ENCODE measurements around the gene DNAJA2. TPM values are rescaled to one million over a fixed set of nuclear protein-coding genes. Genes with fewer than 3 reads are reported as not detected.

DNAJA2 gene
- polyA plus RNA-seq, 1 donor (not counting 4 experiments of a cell fraction or from before 2014, with no cell fraction given) = 36.3 TPM

- H3K9me3 ChIP-seq (ENCODE audit: control insufficient read depth, low read depth, low read length) = no peaks in the 10 kb centered on the region
- FAIRE-seq = no peak
- no peak overlapping the region for H3K4me3 ChIP-seq (ENCODE audit: control insufficient read depth in 2 of 3, extremely low read depth in 1 of 3, insufficient read depth in 2 of 3, low read depth in 1 of 3, low read length in 3 of 3)
- TF ChIP-seq, protein P1, sequence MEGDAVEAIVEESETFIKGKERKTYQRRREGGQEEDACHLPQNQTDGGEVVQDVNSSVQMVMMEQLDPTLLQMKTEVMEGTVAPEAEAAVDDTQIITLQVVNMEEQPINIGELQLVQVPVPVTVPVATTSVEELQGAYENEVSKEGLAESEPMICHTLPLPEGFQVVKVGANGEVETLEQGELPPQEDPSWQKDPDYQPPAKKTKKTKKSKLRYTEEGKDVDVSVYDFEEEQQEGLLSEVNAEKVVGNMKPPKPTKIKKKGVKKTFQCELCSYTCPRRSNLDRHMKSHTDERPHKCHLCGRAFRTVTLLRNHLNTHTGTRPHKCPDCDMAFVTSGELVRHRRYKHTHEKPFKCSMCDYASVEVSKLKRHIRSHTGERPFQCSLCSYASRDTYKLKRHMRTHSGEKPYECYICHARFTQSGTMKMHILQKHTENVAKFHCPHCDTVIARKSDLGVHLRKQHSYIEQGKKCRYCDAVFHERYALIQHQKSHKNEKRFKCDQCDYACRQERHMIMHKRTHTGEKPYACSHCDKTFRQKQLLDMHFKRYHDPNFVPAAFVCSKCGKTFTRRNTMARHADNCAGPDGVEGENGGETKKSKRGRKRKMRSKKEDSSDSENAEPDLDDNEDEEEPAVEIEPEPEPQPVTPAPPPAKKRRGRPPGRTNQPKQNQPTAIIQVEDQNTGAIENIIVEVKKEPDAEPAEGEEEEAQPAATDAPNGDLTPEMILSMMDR (optimal IDR thresholded peaks at IDR 0.05 in 1 of 3, IDR thresholded peaks at IDR 0.05 in 1 of 3, conservative IDR thresholded peaks at IDR 0.05 in 1 of 3; ENCODE audit: extremely low read depth in 1 of 3, insufficient read depth in 2 of 3, low read length in 3 of 3) = no peak
- no peak for TF ChIP-seq EZH2 (IDR thresholded peaks at IDR 0.05; ENCODE audit: low read length)
- H3K9ac ChIP-seq (ENCODE audit: control insufficient read depth, extremely low read depth, insufficient read depth, low read length) = no peak overlapping the region
- H3K36me3 ChIP-seq (ENCODE audit: control insufficient read depth in 2 of 2, extremely low read depth in 1 of 2, insufficient read depth in 2 of 2, low read length in 2 of 2) = no peaks in the 10 kb centered on the region
- H3K79me2 ChIP-seq (ENCODE audit: control insufficient read depth, insufficient read depth, low read length) = no peaks in the 10 kb centered on the region
- H3K27ac ChIP-seq (ENCODE audit: control insufficient read depth, insufficient read depth, low read length) = no peak overlapping the region
- H4K20me1 ChIP-seq (ENCODE audit: control insufficient read depth, extremely low read depth, insufficient read depth, low read length) = no peaks in the 10 kb centered on the region
- no peaks in the 10 kb centered on the region for H3K4me1 ChIP-seq (ENCODE audit: control insufficient read depth, extremely low read depth, insufficient read depth, low read length)
- no peak overlapping the region for H3K4me2 ChIP-seq (ENCODE audit: control insufficient read depth, extremely low read depth, insufficient read depth, low read depth, low read length)
- dilution Hi-C loops (cut with MboI; ENCODE audit: extremely low pct_ligation_motif_present, low sequenced_read_pairs) = no loop called here
- no peaks in the 10 kb centered on the region for H3K9me1 ChIP-seq (ENCODE audit: control insufficient read depth, extremely low read depth, insufficient read depth, low read length)
- DNase-seq (ENCODE audit: low read depth, low spot score) = no peak
- H2AFZ ChIP-seq (ENCODE audit: control insufficient read depth, low read length) = no peak overlapping the region
- peaks cover 2% of the 10 kb centered on the region for H3K27me3 ChIP-seq (ENCODE audit: control insufficient read depth, extremely low read depth, insufficient read depth, low read length)
These were observed 43.2 kb upstream of the DNAJA2 start for GRCh38 chr16:47016700-47017133.

GRCh38 chr16:47013910-47014309 lies 40.4 kb upstream of the DNAJA2 start:
- Histone ChIP-seq H3K9ac (ENCODE audit: control insufficient read depth, extremely low read depth, insufficient read depth, low read length) (no peak overlapping the region), H2AFZ (ENCODE audit: control insufficient read depth, low read length) (no peak overlapping the region), H3K9me3 (ENCODE audit: control insufficient read depth, low read depth, low read length) (no peaks in the 10 kb centered on the region), H3K27me3 (ENCODE audit: control insufficient read depth, extremely low read depth, insufficient read depth, low read length) (no peaks in the 10 kb centered on the region), H4K20me1 (ENCODE audit: control insufficient read depth, extremely low read depth, insufficient read depth, low read length) (no peaks in the 10 kb centered on the region), H3K4me1 (ENCODE audit: control insufficient read depth, extremely low read depth, insufficient read depth, low read length) (no peaks in the 10 kb centered on the region), H3K9me1 (ENCODE audit: control insufficient read depth, extremely low read depth, insufficient read depth, low read length) (no peaks in the 10 kb centered on the region), H3K27ac (ENCODE audit: control insufficient read depth, insufficient read depth, low read length) (no peak overlapping the region), H3K36me3 (ENCODE audit: control insufficient read depth in 2 of 2, extremely low read depth in 1 of 2, insufficient read depth in 2 of 2, low read length in 2 of 2) (no peaks in the 10 kb centered on the region), H3K4me2 (ENCODE audit: control insufficient read depth, extremely low read depth, insufficient read depth, low read depth, low read length) (no peak overlapping the region), H3K4me3 (ENCODE audit: control insufficient read depth in 2 of 3, extremely low read depth in 1 of 3, insufficient read depth in 2 of 3, low read depth in 1 of 3, low read length in 3 of 3) (no peak overlapping the region), H3K79me2 (ENCODE audit: control insufficient read depth, insufficient read depth, low read length) (no peaks in the 10 kb centered on the region)
- dilution Hi-C loops (cut with MboI; ENCODE audit: extremely low pct_ligation_motif_present, low sequenced_read_pairs) = no loop called here
- no peak for TF ChIP-seq EZH2 (IDR thresholded peaks at IDR 0.05; ENCODE audit: low read length)
- TF ChIP-seq, protein P1 (optimal IDR thresholded peaks at IDR 0.05 in 1 of 3, IDR thresholded peaks at IDR 0.05 in 1 of 3, conservative IDR thresholded peaks at IDR 0.05 in 1 of 3; ENCODE audit: extremely low read depth in 1 of 3, insufficient read depth in 2 of 3, low read length in 3 of 3) = no peak
- FAIRE-seq (no peak), DNase-seq (ENCODE audit: low read depth, low spot score) (no peak)
